Stimulated activated CD4-positive, alpha-beta T cell treated with anti-CD3 and anti-CD28 coated beads, Interleukin-2, amount 100 ng/mL, for 24 hours (primary cell): ENCODE data around the gene PABPN1.
"Not testable (repeated sequence)": the region's sequence is repeated elsewhere in the genome, so short reads cannot be mapped to it uniquely, and the experiment has no call there.

ENCODE experiments used
- DNase-seq, 2 donors: peaks; one replicate each; pipeline ENCODE4 v3.0.0-alpha.2; 2020

Gene PABPN1

GRCh38 chr14:23320584-23321571 lies at the start of gene PABPN1:
PABPN1 (plus strand) TSS chr14:23321457; CDS start chr14:23321470, 13 bp downstream.
- peak; percentile 95 to 96 for DNase-seq

DNA sequence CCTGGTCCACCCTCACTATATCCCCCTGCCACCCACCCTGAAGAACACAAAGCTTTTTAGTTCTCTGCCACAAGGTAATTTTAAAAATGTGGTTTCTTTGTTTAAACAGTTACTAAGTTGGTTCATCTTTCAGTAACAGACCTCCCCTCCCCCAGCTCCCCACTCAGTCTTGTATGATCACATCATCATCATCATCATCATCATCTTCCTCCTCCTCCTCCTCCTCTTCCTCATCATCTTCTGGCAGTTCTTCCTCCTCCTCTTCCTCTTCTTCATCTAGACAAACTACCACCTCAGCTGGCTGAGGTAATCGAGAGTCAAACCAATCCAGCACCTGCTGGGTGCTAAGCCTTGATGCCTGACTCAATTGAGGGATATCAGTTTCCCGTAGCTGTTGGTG lies 45.8 kb upstream of the PABPN1 start:
- DNase-seq, result no peak

DNA sequence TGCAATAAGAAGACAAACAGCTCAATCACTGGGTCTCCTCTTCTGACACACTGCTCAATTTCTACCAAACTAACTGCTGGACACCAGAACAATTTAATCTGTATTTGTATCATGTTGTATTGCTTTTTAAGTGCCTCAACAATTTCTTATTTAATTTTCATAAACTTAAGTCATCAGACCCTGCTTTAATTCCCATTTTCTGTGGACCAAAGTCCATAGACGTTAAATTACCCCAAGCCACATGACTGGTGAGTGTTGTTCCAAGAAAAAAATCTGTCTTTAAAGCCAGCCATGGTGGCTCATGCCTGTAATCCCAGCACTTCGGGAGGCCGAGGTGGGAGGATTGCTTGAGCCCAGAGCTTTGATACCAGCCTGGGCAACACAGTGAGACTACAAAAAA lies 44.1 kb upstream of the PABPN1 start:
- no peak for DNase-seq

GRCh38 chr14:23277928-23278327 lies 43.3 kb upstream of the PABPN1 start:
- DNase-seq, result not testable (repeated sequence)

GRCh38 chr14:23281247-23281646 lies 40.0 kb upstream of the PABPN1 start:
- no peak for DNase-seq

- peak in 1 of 2 donors; percentile 17 for DNase-seq
Measured at GRCh38 chr14:23284654-23285529, 36.4 kb upstream of the PABPN1 start.

- DNase-seq, result no peak
Measured at GRCh38 chr14:23285530-23286019, 35.7 kb upstream of the PABPN1 start.

DNA sequence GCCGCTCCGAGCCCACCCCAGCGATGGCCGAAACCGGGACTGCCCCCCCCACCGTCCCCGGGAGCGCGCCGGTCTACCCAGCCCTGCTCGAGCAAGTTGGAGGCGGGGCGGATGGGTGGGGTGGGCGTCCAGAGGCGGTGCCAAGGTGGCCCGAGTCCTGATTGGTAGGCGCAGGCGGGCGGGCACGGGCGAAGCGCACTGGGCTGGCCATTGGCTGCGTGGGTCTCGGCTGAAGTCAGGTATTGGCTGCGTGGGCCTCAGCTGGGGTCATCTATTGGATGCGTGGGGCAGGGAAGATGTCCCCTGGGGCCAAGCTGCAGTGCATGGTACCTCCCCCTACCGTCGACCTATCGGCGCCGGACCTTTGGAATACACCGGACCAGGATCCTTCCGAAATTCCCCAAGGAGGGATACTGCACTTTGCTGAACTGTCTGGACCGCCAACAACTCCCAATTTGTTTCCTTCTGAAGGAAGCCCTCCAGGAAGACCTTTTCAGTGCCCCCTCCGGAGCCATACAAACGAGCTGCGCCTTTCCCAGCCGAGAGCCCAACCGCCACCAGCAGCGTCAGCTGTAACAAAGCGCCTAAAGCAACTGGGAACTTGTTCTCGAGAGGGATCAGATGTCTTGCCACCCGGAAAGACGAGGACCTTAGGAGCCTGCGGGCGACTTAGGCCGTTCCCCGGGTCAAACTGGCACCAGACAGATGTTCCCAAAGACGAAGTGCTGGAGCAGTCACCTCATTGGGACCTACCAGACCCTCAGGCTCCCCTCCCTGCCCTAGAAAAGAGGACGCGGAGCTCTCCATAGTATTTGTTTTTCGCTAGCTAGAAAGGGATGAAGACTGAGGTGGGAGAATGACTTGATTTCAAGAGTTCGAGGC lies 35.0 kb upstream of the PABPN1 start, which contains the start of gene HOMEZ:
HOMEZ (minus strand) TSS at position 113 of the 882 bp plus-strand sequence. CDS start 180 bp downstream, outside the sequence.
- DNase-seq, result peak; percentile 99

- DNase-seq, result no peak
Measured at GRCh38 chr14:23286902-23287479, 34.3 kb upstream of the PABPN1 start.

- peak; percentile 54 to 58 for DNase-seq
Measured at GRCh38 chr14:23294734-23295561, 26.3 kb upstream of the PABPN1 start.

DNA sequence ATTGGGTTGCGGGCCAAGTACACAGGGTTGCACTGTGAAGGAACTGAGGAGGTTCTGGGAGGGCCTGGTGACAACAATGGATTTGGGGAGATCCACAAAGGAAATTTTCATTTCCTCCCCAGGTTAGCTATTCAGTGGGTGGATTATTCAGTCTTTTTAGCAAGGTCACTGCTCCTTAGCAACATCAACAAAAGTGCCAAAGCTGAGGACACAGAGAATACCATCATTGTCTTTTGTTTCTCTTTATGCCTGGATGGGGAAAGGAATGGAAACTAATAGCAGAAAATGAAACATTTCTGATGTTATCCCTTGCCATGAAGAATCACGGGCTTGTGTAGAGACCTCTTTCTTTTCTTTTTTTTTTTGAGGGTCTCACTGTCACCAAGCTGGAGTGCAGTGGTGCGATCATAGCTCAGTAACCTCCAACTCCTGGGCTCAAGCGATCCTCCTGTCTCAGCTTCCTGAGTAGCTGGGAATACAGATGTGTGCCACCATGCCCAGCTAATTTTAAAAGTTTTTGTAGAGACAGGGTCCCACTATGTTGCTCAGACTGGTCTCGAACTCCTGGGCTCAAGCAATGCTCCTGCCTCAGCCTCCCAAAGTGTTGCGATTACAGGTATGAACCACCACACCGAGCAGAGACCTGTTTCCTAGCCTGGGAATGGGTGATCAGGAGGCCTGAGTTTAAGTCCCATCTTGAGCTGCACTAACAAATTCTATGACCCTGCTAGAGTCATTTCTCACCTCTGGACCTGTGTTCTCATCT lies 25.1 kb upstream of the PABPN1 start:
- DNase-seq, result no peak

GRCh38 chr14:23297096-23297495 lies 24.2 kb upstream of the PABPN1 start:
- DNase-seq, result no peak

DNA sequence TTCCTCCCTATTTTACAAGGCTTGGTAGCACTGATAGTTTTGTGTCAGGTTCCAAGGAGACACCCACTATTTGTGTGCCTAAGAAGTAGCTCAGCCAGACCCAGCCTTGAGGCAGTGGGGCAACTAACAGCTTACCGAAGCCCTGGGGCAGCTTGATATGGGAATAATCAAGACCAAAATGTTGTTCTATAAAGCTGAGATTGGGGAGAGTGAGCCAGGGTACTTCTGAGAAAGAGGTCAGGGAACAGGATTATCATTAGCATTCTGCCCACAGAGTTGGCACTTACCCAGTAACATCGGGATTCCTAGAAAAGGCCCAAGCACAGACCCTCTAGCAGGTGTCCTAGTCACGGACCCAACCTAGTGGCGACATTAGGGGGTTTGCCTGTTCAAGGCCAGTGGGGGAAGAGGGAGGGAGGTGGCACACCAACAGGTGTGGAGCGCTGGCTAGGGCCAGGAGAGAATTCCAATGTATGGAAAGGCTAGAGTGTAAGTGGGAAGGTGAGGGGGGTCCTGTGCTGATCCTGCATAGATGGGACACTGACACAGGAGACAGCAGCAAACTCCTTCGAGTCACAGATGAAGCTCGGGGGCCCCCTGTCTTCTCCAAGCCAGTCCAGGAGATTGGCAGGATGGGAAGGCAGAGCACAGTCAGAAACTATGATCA lies 23.5 kb upstream of the PABPN1 start:
- no peak for DNase-seq

DNA sequence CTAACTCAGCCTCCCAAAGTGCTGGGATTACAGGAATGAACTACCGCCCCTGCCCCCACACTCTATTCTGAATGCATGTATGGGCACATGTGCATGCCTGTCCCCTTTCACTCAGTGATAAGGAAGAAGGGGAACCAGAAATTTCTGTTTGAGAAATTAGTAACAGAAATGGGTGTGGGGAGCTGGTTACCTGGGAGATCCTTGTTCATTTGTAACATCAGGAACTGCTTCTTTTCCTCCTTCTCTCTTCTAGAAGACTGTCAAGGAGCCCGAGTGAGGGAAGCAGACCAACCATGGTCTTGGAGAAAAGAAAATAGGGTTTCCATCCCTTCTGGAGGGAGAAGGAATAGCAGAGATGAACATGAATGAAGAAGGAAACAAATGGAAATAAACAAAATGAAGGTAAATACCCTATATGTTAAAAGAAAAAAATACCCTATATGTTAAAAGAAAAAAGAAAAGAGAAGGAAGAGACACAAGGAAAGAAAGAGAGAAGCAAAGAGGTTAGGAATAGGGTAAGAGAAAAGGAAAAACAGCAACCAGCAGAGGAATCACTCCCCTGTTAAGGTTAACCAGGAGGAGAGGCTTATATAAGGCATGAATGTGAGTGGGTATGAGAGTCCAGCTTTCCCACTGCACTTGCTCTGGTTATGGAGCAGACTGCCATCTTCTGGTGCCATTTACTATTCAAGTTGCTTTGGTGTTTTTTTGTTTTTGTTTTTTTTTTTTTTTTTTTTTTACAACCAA lies 21.9 kb upstream of the PABPN1 start:
- no peak for DNase-seq

- DNase-seq, result no peak
Measured at GRCh38 chr14:23299986-23300686, 21.1 kb upstream of the PABPN1 start.

GRCh38 chr14:23300687-23301223 lies 20.5 kb upstream of the PABPN1 start:
- DNase-seq, result peak in 1 of 2 donors; percentile 37

DNA sequence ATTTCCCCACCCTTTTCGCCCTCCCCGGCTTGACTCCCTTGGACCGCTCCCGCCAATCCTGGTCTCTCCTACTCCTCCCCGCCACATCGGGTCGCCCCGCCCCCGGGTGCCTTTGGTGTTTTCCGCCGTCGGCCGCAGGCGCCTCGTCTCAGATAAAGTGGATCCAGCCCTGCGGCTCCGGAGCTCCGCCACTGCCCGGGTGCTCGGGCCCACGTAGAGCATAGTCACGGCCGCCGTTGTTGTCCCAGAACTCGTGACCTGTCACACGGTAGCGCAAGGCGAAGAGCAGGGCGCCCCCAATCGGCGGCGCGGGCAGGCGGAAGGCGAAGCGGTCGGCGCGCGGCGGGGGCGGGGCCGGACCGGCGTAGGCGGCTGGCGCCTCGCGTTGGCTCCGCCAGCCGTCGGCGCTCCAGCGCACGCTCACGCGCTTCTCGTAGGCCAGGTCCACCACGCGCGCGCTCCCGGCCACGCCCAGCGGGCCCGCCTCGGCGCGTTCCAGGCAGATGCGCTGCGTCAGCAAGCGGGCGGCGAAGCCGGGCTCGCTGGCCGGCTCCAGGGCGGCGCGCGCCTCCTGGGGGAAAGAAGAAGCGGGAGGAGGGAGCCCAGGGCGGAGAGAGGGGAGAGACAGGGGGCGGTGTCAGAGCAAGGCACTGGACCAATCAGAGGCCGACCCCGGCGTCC lies 19.8 kb upstream of the PABPN1 start:
- peak; percentile 97 to 98 for DNase-seq
